Heart left ventricle (tissue), 16 donors: ENCODE results near the gene LMO2. TPM values are rescaled to one million over a fixed set of nuclear protein-coding genes. Genes with fewer than 3 reads are reported as not detected.
A peak's percentile ranks its signal among the peaks of the same experiment; 100 is the strongest.

Source experiments
- ATAC-seq, 4 donors: fragments of 200-7000 bp; cut with Tn5 transposase; one replicate each; pipeline ENCODE4 v1.9.1; 2020 to 2022; ENCODE audit warnings: moderate library complexity in 4 of 4, mild to moderate bottlenecking in 3 of 4, moderate number of reproducible peaks in 1 of 4
- DNase-seq, 5 donors: peaks; one replicate each; pipeline ENCODE4 v3.0.0-alpha.2; 2020
- H3K27ac ChIP-seq, 12 donors: fragments of 200-600 bp; sonication (generic) in 4 of 12; one replicate each; pipeline versions ENCODE4 v1.5.0 to v1.8.0; 2016 to 2022; ENCODE audit warnings: mild to moderate bottlenecking in 2 of 12
- H3K27me3 ChIP-seq, 9 donors: fragments of 200-600 bp; sonication (generic) in 2 of 9; one replicate each; pipeline versions ENCODE4 v1.5.1 to v1.8.0; 2016 to 2022; ENCODE audit warnings: mild to moderate bottlenecking in 3 of 9
- H3K36me3 ChIP-seq, 9 donors: fragments of 200-600 bp; sonication (generic) in 2 of 9; one replicate each; pipeline versions ENCODE4 v1.5.0 to v1.8.0; 2018 to 2022; ENCODE audit warnings: mild to moderate bottlenecking in 2 of 9
- H3K4me1 ChIP-seq, 12 donors: fragments of 200-600 bp; sonication (generic) in 4 of 12; one replicate each; pipeline versions ENCODE4 v1.5.0 to v1.8.0; 2016 to 2022; ENCODE audit warnings: mild to moderate bottlenecking in 3 of 12
- H3K4me3 ChIP-seq, 12 donors: fragments of 200-600 bp; sonication (generic) in 4 of 12; one replicate each; pipeline versions ENCODE4 v1.5.0 to v1.8.0; 2017 to 2022; ENCODE audit warnings: mild to moderate bottlenecking in 9 of 12, moderate library complexity in 4 of 12
- H3K9me3 ChIP-seq, 12 donors: fragments of 200-600 bp; sonication (generic) in 4 of 12; one replicate each; pipeline versions ENCODE4 v1.5.0 to v1.8.0; 2016 to 2022; ENCODE audit warnings: mild to moderate bottlenecking in 1 of 12
- CTCF ChIP-seq, 12 donors: fragments of 200-600 bp; sonication (generic) in 4 of 12; IDR thresholded peaks; one replicate each; pipeline versions ENCODE4 v1.5.0 to v1.8.0; 2018 to 2022; ENCODE audit warnings: antibody characterized with exemption in 12 of 12, mild to moderate bottlenecking in 5 of 12
- POLR2A ChIP-seq, 2 donors: fragments of 450-650 bp; IDR thresholded peaks; one replicate each; pipeline ENCODE4 v1.6.1; 2017; ENCODE audit warnings: antibody characterized with exemption in 2 of 2, mild to moderate bottlenecking in 2 of 2, moderate library complexity in 2 of 2
- WGBS, 4 donors: extraction: QIAGEN DNeasy Blood & Tissue Kit in 2 of 4; methylation state at CpG; one replicate each; pipeline versions ENCODE4 v1.1.5 to v1.1.7; 2013 to 2018; 5-methylcytosine and 5-hydroxymethylcytosine counted together
- intact Hi-C, 10 donors: fragments of 100-400 bp; cut with DNase I; formaldehyde crosslinking; loops; one replicate each; pipeline versions ENCODE4 v1.11.1 to v1.14.2; 2022
- polyA plus RNA-seq, 2 donors: library from polyadenylated mRNA; stranded (reverse); fragments of 200-250 nt; gene quantifications; one replicate each; pipeline ENCODE4 v1.2.3, GENCODE V29; 2013
- total RNA-seq, 9 donors: library from RNA; depleted of rRNA in 2 of 9; stranded (reverse); fragments of >200 nt in 2 of 9; fragmentation: NEBNext Ultra II Directional in 3 of 9; extraction: Animal tissue kit (Norgen Biotek cat#: 25700) in 3 of 9; gene quantifications; one replicate each; pipeline versions ENCODE4 v1.1.0 to v1.2.4, GENCODE V29; 2016 to 2023
- donor health status: ischemic (EF 13 %, LVEDD 7.1; RV severe dilation, severe dysfunction).
- donor health status: healthy with polysubstance abuse.
- donor health status: DM: no; HTN: yes; CAD: no.
- donor health status: DM: no; HTN: no; CAD: no.
- donor health status: ischemic (EF 25% LVEDD 6.9; RV normal size, moderate dysfunction).
- donor health status: ischemic (EF 25% LVEDD 5.7; RV mildly dilated, moderate dysfunction).
- donor health status: healthy.
- donor health status: DM: yes; HTN: yes; CAD: no.
- donor health status: ischemic (EF 35%, LVEDD 5.7; RV mildly dilated, moderate dysfunction).
- donor health status: nonischemic (EF 11% LVEDD 7.7; RV severe dilation, severe dysfunction).
- donor health status: DM: yes; HTN: yes; CAD: no.
- donor health status: PGD.
- donor health status: ischemic (EF 29% LVEDD 5.4; RV normal size, mild dysfunction).
- donor health status: nonischemic (EF 23%, LVEDD 6.1; RV moderate dilation, normal function).

Gene LMO2
- total and polyA plus RNA-seq, 11 donors: 4.5 to 29.6 (median 8.7) TPM

- Histone ChIP-seq H3K4me3 (no peak overlapping the region), H3K36me3 (peaks cover 0 to 47% (median 0%) of the 10 kb centered on the region in 9 donors), H3K9me3 (no peaks in the 10 kb centered on the region), H3K27ac (peak overlapping the region in 1 of 12 donors; percentile 15), H3K27me3 (peaks cover 0 to 6% (median 0%) of the 10 kb centered on the region in 9 donors), H3K4me1 (peaks cover 0 to 8% (median 0%) of the 10 kb centered on the region in 12 donors)
- no peak for TF ChIP-seq POLR2A (IDR thresholded peaks at IDR 0.05)
- peak; percentile 87 to 98 (median 94) for TF ChIP-seq CTCF (IDR thresholded peaks at IDR 0.05)
- DNase-seq: peak; percentile 70 to 85 (median 78)
- intact Hi-C loops: loop anchor here (1.0 to 10.0 kb wide), 9 partner anchors 111 to 507 kb away; partner anchors contain the start of gene ABTB2 (in 1 of the 10)
- peak; percentile 77 to 91 (median 89) for ATAC-seq
- 2 to 6% (median 3%) methylated on average over 10 of the region's 10 CpGs for WGBS, 4 donors
These were observed 33.9 kb downstream of the LMO2 start for GRCh38 chr11:33857933-33858371.

GRCh38 chr11:33855500-33855899 lies 36.4 kb downstream of the LMO2 start:
- no peak for TF ChIP-seq CTCF (IDR thresholded peaks at IDR 0.05)
- intact Hi-C loops: loop anchor here in 4 of 10 donors (5.0 to 10.0 kb wide), 5 partner anchors 117 to 509 kb away; partner anchors contain the start of gene ABTB2 (in 1 of the 4)

GRCh38 chr11:33848717-33849390 lies 43.0 kb downstream of the LMO2 start:
- peaks cover 0 to 4% (median 0%) of the 10 kb centered on the region in 9 donors for H3K36me3 ChIP-seq
- peaks cover 0 to 7% (median 0%) of the 10 kb centered on the region in 9 donors for H3K27me3 ChIP-seq
- no peak overlapping the region for H3K27ac ChIP-seq
- H3K9me3 ChIP-seq: no peaks in the 10 kb centered on the region
- no peak for DNase-seq
- 82 to 87% (median 85%) methylated on average over 6 of the region's 6 CpGs for WGBS, 4 donors
- intact Hi-C loops: no loop called here
- no peak for ATAC-seq
- H3K4me1 ChIP-seq: no peaks in the 10 kb centered on the region
- no peak for TF ChIP-seq CTCF (IDR thresholded peaks at IDR 0.05)
- TF ChIP-seq POLR2A (IDR thresholded peaks at IDR 0.05): no peak
- no peak overlapping the region for H3K4me3 ChIP-seq

More at GRCh38 chr11:33855500-33855899, 36.4 kb downstream of the LMO2 start:
- Histone ChIP-seq H3K27ac (no peak overlapping the region), H3K4me3 (no peak overlapping the region), H3K4me1 (peaks cover 0 to 8% (median 0%) of the 10 kb centered on the region in 12 donors), H3K27me3 (peaks cover 0 to 3% (median 0%) of the 10 kb centered on the region in 9 donors), H3K9me3 (no peaks in the 10 kb centered on the region), H3K36me3 (peaks cover 0 to 24% (median 0%) of the 10 kb centered on the region in 9 donors)
- no peak for DNase-seq
- ATAC-seq: no peak
- WGBS, 4 donors: 76 to 86% (median 79%) methylated on average over 2 of the region's 2 CpGs

- intact Hi-C loops: no loop called here
- 90 to 94% (median 92%) methylated on average over 1 of the region's 1 CpG for WGBS, 4 donors
- no peak for ATAC-seq
These were observed 44.6 kb downstream of the LMO2 start for GRCh38 chr11:33847251-33847650.

More at GRCh38 chr11:33847251-33847650, 44.6 kb downstream of the LMO2 start:
- Histone ChIP-seq H3K9me3 (no peaks in the 10 kb centered on the region), H3K4me3 (no peak overlapping the region), H3K36me3 (no peaks in the 10 kb centered on the region), H3K4me1 (no peaks in the 10 kb centered on the region), H3K27ac (no peak overlapping the region), H3K27me3 (peaks cover 0 to 8% (median under 1%) of the 10 kb centered on the region in 9 donors)
- no peak for TF ChIP-seq CTCF (IDR thresholded peaks at IDR 0.05)
- no peak for TF ChIP-seq POLR2A (IDR thresholded peaks at IDR 0.05)
- no peak for DNase-seq
